LHCN-M2 (cell line): ENCODE measurements around the gene SELENOO. TPM values are rescaled to one million over a fixed set of nuclear protein-coding genes. Genes with fewer than 3 reads are reported as not detected.

Source experiments
- DNase-seq: peaks from one replicate; pipeline ENCODE4 v3.0.0-alpha.2; 2012; ENCODE audit warnings: low read depth
- total RNA-seq: library from RNA; depleted of rRNA; stranded (reverse); fragments of >200 nt; gene quantifications from 2 replicates; pipeline ENCODE4 v1.2.3, GENCODE V29; 2014; rRNA removed

Gene SELENOO
- total RNA-seq, 1 experiment from 2014 or later: 27.2 TPM

- DNase-seq: no peak
These were observed 64.3 kb downstream of the SELENOO start for GRCh38 chr22:50264946-50265669.

DNA sequence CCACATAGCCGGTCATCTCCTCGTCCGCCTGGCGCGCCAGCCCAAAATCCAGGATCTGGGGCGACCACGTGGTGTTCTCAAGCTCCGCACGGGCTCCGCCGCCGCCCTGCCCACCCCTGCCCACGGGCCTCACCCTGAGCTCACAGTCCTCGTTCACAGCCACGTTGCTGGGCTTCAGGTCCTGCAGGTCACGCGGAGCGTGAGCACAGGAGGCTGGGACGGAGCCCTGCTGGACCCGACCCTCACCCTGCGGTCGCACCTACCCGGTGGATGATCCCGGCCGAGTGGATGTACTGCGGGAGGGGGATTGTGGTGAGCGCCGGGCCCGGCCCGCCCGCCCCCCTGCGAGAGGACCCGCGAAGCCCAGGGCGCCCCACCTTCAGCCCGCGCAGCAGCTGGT, 66.2 kb downstream of the SELENOO start:
- DNase-seq: no peak

Other genes with a start within 250 kb of the SELENOO start
- 30.5 and 30.8 TPM in 2 replicates for gene PIM3, start 240.2 kb upstream of the SELENOO start, total RNA-seq
- gene IL17REL, start 188.2 kb upstream of the SELENOO start, total RNA-seq: not detected in 2 replicates
- not detected in 2 replicates for gene TTLL8, start 142.7 kb upstream of the SELENOO start, total RNA-seq
- gene MLC1, start 115.6 kb upstream of the SELENOO start, total RNA-seq: not detected in 2 replicates
- 0.23 and 0.32 TPM in 2 replicates for gene MOV10L1, start 111.0 kb upstream of the SELENOO start, total RNA-seq
- 0.17 TPM in 1 of 2 replicates, not detected in the other for gene PANX2, start 30.3 kb upstream of the SELENOO start, total RNA-seq
- 26.3 and 31.5 TPM in 2 replicates for gene TRABD, start 15.1 kb upstream of the SELENOO start, total RNA-seq
- gene TUBGCP6, start 44.0 kb downstream of the SELENOO start, total RNA-seq: 29.8 and 34.6 TPM in 2 replicates
- gene HDAC10, start 50.3 kb downstream of the SELENOO start, total RNA-seq: 28.2 and 29.1 TPM in 2 replicates
- 31.2 and 33.8 TPM in 2 replicates for gene MAPK12, start 60.7 kb downstream of the SELENOO start, total RNA-seq
- 7.6 and 8.3 TPM in 2 replicates for gene MAPK11, start 69.4 kb downstream of the SELENOO start, total RNA-seq
- gene PLXNB2, start 106.6 kb downstream of the SELENOO start, total RNA-seq: 140 and 148 TPM in 2 replicates
- 2.8 and 3.5 TPM in 2 replicates for gene DENND6B, start 126.0 kb downstream of the SELENOO start, total RNA-seq
- 62.8 and 64.2 TPM in 2 replicates for gene PPP6R2, start 142.3 kb downstream of the SELENOO start, total RNA-seq